ENCODE results near the gene ZNF614. TPM values are rescaled to one million over a fixed set of nuclear protein-coding genes. Genes with fewer than 3 reads are reported as not detected.
"Not testable (repeated sequence)": the region's sequence is repeated elsewhere in the genome, so short reads cannot be mapped to it uniquely, and the experiment has no call there.

The ZNF614 gene
- polyA plus RNA-seq, 1 donor (not counting 4 experiments of a cell fraction or from before 2014, with no cell fraction given) = 5.9 TPM

- Histone ChIP-seq H3K36me3 (ENCODE audit: control insufficient read depth in 2 of 2, extremely low read depth in 1 of 2, insufficient read depth in 2 of 2, low read length in 2 of 2) (peaks cover 0 to 7% of the 10 kb centered on the region in 2 experiments), H2AFZ (ENCODE audit: control insufficient read depth, low read length) (no peak overlapping the region), H4K20me1 (ENCODE audit: control insufficient read depth, extremely low read depth, insufficient read depth, low read length) (no peaks in the 10 kb centered on the region), H3K9me3 (ENCODE audit: control insufficient read depth, low read depth, low read length) (peaks cover 15% of the 10 kb centered on the region), H3K4me2 (ENCODE audit: control insufficient read depth, extremely low read depth, insufficient read depth, low read depth, low read length) (no peak overlapping the region), H3K9ac (ENCODE audit: control insufficient read depth, extremely low read depth, insufficient read depth, low read length) (no peak overlapping the region), H3K4me3 (ENCODE audit: control insufficient read depth in 2 of 3, extremely low read depth in 1 of 3, insufficient read depth in 2 of 3, low read depth in 1 of 3, low read length in 3 of 3) (no peak overlapping the region), H3K27me3 (ENCODE audit: control insufficient read depth, extremely low read depth, insufficient read depth, low read length) (no peaks in the 10 kb centered on the region), H3K27ac (ENCODE audit: control insufficient read depth, insufficient read depth, low read length) (no peak overlapping the region), H3K4me1 (ENCODE audit: control insufficient read depth, extremely low read depth, insufficient read depth, low read length) (no peaks in the 10 kb centered on the region), H3K79me2 (ENCODE audit: control insufficient read depth, insufficient read depth, low read length) (peaks cover 7% of the 10 kb centered on the region), H3K9me1 (ENCODE audit: control insufficient read depth, extremely low read depth, insufficient read depth, low read length) (no peaks in the 10 kb centered on the region)
- dilution Hi-C loops (cut with MboI; ENCODE audit: extremely low pct_ligation_motif_present, low sequenced_read_pairs) = no loop called here
- FAIRE-seq (no peak), DNase-seq (ENCODE audit: low read depth, low spot score) (no peak)
- TF ChIP-seq EZH2 (IDR thresholded peaks at IDR 0.05; ENCODE audit: low read length) = no peak
- no peak for TF ChIP-seq CTCF (optimal IDR thresholded peaks at IDR 0.05 in 1 of 3, IDR thresholded peaks at IDR 0.05 in 1 of 3, conservative IDR thresholded peaks at IDR 0.05 in 1 of 3; ENCODE audit: extremely low read depth in 1 of 3, insufficient read depth in 2 of 3, low read length in 3 of 3)
Measured at GRCh38 chr19:51976852-51977251, 51.3 kb downstream of the ZNF614 start.

GRCh38 chr19:51975787-51976186 is 52.4 kb downstream of the ZNF614 start:
- H3K36me3 ChIP-seq (ENCODE audit: control insufficient read depth in 2 of 2, extremely low read depth in 1 of 2, insufficient read depth in 2 of 2, low read length in 2 of 2); H3K4me2 ChIP-seq (ENCODE audit: control insufficient read depth, extremely low read depth, insufficient read depth, low read depth, low read length); H3K27me3 ChIP-seq (ENCODE audit: control insufficient read depth, extremely low read depth, insufficient read depth, low read length); H3K9me1 ChIP-seq (ENCODE audit: control insufficient read depth, extremely low read depth, insufficient read depth, low read length); H3K4me1 ChIP-seq (ENCODE audit: control insufficient read depth, extremely low read depth, insufficient read depth, low read length); H3K9ac ChIP-seq (ENCODE audit: control insufficient read depth, extremely low read depth, insufficient read depth, low read length); DNase-seq (ENCODE audit: low read depth, low spot score); H3K79me2 ChIP-seq (ENCODE audit: control insufficient read depth, insufficient read depth, low read length); H4K20me1 ChIP-seq (ENCODE audit: control insufficient read depth, extremely low read depth, insufficient read depth, low read length); dilution Hi-C loops (cut with MboI; ENCODE audit: extremely low pct_ligation_motif_present, low sequenced_read_pairs); H2AFZ ChIP-seq (ENCODE audit: control insufficient read depth, low read length); FAIRE-seq; H3K4me3 ChIP-seq (ENCODE audit: control insufficient read depth in 2 of 3, extremely low read depth in 1 of 3, insufficient read depth in 2 of 3, low read depth in 1 of 3, low read length in 3 of 3); H3K27ac ChIP-seq (ENCODE audit: control insufficient read depth, insufficient read depth, low read length): not testable (repeated sequence)
- peaks cover 22% of the 10 kb centered on the region for H3K9me3 ChIP-seq (ENCODE audit: control insufficient read depth, low read depth, low read length)

- Histone ChIP-seq H3K79me2 (ENCODE audit: control insufficient read depth, insufficient read depth, low read length) (no peaks in the 10 kb centered on the region), H4K20me1 (ENCODE audit: control insufficient read depth, extremely low read depth, insufficient read depth, low read length) (no peaks in the 10 kb centered on the region), H3K9me1 (ENCODE audit: control insufficient read depth, extremely low read depth, insufficient read depth, low read length) (no peaks in the 10 kb centered on the region), H2AFZ (ENCODE audit: control insufficient read depth, low read length) (no peak overlapping the region), H3K36me3 (ENCODE audit: control insufficient read depth in 2 of 2, extremely low read depth in 1 of 2, insufficient read depth in 2 of 2, low read length in 2 of 2) (peaks cover 7 to 23% of the 10 kb centered on the region in 2 experiments), H3K9ac (ENCODE audit: control insufficient read depth, extremely low read depth, insufficient read depth, low read length) (no peak overlapping the region), H3K27ac (ENCODE audit: control insufficient read depth, insufficient read depth, low read length) (no peak overlapping the region), H3K4me2 (ENCODE audit: control insufficient read depth, extremely low read depth, insufficient read depth, low read depth, low read length) (no peak overlapping the region), H3K4me1 (ENCODE audit: control insufficient read depth, extremely low read depth, insufficient read depth, low read length) (no peaks in the 10 kb centered on the region), H3K27me3 (ENCODE audit: control insufficient read depth, extremely low read depth, insufficient read depth, low read length) (no peaks in the 10 kb centered on the region), H3K4me3 (ENCODE audit: control insufficient read depth in 2 of 3, extremely low read depth in 1 of 3, insufficient read depth in 2 of 3, low read depth in 1 of 3, low read length in 3 of 3) (no peak overlapping the region), H3K9me3 (ENCODE audit: control insufficient read depth, low read depth, low read length) (peaks cover 19% of the 10 kb centered on the region)
- TF ChIP-seq EZH2 (IDR thresholded peaks at IDR 0.05; ENCODE audit: low read length) (no peak), CTCF (optimal IDR thresholded peaks at IDR 0.05 in 1 of 3, IDR thresholded peaks at IDR 0.05 in 1 of 3, conservative IDR thresholded peaks at IDR 0.05 in 1 of 3; ENCODE audit: extremely low read depth in 1 of 3, insufficient read depth in 2 of 3, low read length in 3 of 3) (no peak)
- dilution Hi-C loops (cut with MboI; ENCODE audit: extremely low pct_ligation_motif_present, low sequenced_read_pairs) = no loop called here
- DNase-seq (ENCODE audit: low read depth, low spot score) = no peak
- FAIRE-seq = no peak
Measured at GRCh38 chr19:51971624-51972023, 56.6 kb downstream of the ZNF614 start.

Data from keratinocyte (primary cell).